Measurements from ENCODE around the gene FSD2.

FSD2 gene, protein sequence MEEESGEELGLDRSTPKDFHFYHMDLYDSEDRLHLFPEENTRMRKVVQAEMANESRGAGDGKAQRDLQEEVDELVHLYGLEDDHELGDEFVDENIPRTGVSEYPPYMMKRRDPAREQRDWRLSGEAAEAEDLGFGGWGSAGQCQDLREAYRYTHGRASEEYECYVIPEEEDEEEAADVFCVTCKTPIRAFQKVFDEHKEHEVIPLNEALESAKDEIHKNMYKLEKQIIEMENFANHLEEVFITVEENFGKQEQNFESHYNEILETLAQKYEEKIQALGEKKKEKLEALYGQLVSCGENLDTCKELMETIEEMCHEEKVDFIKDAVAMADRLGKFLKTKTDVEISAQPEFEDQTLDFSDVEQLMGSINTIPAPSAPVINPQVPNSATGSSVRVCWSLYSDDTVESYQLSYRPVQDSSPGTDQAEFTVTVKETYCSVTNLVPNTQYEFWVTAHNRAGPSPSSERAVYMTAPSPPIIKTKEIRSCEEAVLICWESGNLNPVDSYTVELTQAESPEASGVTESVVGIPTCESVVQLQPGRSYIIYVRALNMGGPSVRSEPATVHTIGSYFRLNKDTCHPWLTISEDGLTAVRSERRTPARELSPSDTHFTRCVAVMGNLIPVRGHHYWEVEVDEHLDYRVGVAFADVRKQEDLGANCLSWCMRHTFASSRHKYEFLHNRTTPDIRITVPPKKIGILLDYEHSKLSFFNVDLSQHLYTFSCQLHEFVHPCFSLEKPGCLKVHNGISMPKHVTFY

DNA sequence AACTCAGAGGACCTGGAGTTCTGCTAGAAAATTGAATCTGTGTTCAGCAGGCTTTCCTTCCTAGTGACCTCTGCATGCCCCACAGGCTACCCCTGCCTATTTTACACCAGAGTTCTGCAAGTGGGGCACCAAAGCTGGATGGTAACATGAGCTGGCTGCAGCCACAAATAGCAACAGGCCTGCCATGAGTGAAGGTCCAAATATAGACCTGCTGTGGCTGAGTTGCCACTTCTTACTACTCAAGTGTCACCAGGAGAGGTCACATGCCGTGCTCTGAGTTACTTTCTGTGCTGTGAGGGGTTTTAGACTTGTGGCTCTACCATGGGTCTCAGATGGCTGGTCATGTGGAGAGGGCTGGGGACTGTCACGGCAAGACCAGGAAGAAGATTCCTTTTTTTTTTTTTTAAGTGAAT lies at the start of gene FSD2:
Gene FSD2 (minus strand): TSS at position 76 of the 413 bp plus-strand sequence. CDS start 18,679 bp downstream, outside the sequence.
- DNase-seq (ENCODE audit: low read depth): no peak

DNA sequence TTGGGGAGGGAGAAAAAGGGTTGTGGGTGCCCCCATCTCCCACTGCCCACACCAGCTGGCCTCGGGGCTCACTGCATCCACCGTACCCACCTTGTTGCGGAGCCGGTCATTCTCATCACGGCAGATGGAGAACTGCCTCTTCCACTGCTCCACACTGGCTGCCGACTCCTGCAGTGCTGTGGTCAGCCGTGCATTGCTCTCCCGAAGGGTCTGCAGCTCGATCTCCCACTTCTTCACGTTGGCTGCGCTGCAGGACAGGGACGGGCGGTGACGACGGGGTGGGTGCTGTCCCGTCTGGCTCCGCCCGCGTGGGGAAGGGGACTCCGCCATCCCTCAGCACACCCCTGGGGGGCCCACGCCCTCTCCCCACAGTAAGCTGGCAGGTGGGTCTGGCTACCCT lies 48.7 kb upstream of the FSD2 start:
- DNase-seq (ENCODE audit: low read depth): no peak

DNA sequence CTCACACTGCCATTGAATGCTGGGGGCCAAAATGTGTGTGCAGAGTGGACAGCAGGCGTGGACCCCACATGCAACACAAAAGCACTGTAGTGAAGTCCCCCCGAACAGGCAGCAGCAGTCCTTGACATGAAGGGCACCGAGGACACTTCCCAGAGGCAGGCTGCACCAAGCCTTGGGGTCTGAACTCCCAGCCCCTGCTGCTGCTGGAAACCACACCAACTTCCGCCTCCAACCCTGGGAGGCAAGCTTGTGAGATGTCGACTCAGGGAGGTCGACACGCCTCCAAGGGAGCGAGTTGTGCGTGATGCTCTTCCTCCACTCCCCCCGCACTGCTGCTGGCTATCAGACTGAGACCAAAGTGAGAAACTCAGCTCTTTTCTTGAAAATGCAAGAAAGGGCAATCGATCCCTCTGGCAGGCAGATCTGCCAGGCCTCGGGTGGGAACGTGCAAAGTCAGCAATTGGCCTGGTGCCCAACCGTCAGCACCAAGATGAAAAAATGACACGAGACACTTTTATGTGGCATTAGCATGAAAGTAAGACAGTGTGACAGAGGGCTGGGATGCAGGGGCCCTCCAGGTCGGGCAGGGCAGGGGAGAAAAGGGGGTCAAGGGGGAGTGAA lies 47.2 kb upstream of the FSD2 start:
- no peak for DNase-seq (ENCODE audit: low read depth)

DNA sequence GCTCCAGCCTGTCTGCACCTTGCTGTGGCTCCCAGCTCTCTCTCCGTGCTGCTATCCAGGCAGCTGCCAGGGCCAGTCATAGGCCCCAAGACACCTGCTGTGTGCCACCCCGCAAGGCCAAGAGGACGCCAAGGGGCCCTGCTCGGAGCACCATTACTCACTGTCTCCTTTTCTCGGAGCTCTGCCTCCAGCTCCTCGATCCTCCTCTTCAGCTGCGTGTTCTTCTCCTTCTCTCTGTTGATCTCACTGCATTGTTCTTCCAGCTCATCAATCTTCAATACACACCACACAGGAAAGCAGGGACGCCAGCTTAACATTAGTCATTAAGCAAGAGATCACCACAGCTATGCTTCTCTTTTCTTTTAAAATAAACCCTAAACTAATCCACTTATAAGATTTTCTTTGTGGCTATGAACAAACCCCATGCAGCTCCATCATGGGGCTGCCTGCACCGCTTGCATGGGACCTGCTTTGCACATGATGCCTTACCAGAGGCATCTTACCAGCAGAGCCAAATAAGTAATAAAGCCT lies 46.2 kb upstream of the FSD2 start:
- DNase-seq (ENCODE audit: low read depth): no peak

DNA sequence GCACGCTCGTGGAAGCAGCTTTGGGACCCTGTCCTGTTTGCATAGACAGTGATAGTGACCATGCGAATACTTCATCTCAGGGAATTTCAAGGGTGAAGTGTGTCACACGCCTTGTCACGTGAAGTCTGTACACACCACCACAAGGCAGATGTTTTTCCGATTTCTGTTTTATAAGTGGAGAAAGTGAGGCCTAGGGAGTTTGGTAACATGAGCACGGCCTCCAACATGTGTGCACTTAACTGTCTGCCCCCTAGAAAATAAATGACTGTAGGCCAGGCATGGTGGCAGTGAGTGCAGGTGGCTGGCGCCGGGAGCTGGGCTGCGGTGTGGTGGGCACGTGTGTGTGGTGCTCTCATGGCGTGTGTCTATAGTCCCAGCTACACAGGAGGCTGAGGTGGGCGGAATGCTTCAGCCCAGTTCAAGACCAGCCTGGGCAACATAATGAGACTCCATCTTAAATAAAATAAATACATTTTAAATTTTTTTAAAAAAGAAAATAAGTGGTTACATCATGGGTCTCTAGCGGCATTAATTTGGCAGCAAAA lies 45.5 kb upstream of the FSD2 start:
- DNase-seq (ENCODE audit: low read depth): no peak

DNA sequence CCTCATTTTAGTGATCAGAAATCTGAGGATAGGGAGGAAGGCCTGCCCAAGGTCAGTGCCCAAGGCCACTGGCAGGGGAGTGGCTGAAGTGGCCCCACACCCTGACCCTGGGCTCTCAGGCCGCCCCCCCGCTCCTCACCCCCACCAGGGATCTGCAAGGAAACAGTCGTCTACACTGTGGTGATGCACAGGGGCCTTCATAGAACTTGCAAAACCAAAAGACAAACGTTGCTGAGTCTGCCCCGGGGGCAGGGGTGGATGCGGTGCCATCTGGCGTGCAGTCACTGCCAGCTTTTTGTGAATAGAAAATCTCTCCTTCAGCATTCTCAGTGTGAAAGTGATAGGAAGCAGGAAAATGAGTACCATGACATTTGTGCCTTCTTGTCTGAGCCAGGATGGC lies 44.9 kb upstream of the FSD2 start:
- no peak for DNase-seq (ENCODE audit: low read depth)

DNA sequence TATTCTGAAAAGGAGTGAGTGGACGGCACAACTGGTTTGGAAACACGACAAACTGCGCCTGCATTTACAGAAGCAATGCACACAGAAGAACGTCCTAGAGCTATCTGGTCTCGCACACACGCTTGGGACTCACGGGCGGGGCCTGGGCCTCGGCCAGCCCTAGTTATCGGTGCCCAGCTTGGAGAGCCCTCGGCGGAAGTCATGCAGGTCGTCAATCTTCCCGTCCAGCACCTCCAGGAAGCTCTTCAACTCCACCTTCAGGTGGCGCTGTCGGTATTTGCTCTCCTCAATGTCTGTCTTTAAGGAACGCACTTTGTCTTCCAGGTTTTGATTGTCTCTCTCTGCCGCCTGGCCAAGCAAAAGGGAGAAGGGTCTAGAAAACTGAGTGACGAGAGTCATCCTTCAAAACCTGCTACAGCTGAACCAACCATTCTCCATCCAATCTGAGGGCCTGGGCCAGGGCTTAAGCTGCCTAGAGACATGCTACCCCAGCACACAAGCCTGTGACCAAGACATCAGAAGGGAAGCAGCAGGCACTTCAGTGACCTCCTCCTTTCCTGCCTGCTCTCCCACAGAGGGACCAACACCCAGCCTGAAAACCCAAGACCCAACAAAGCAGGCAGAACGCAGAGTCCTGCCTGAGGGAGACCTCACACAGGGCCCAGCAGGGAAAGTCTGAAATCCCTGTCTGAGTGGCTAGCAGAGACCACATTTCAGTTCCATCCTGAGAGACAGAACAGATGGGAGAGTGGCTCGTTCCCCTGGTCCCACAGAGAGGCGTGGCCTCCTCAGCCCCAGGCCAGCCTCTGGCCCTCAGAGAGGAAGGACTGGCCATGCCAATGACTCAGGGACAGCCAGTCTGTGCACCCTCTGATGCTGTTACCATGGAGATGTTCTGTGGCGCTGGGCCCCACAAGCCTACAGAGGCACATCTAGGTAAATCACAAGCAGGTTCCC lies 44.0 kb upstream of the FSD2 start:
- no peak for DNase-seq (ENCODE audit: low read depth)

DNA sequence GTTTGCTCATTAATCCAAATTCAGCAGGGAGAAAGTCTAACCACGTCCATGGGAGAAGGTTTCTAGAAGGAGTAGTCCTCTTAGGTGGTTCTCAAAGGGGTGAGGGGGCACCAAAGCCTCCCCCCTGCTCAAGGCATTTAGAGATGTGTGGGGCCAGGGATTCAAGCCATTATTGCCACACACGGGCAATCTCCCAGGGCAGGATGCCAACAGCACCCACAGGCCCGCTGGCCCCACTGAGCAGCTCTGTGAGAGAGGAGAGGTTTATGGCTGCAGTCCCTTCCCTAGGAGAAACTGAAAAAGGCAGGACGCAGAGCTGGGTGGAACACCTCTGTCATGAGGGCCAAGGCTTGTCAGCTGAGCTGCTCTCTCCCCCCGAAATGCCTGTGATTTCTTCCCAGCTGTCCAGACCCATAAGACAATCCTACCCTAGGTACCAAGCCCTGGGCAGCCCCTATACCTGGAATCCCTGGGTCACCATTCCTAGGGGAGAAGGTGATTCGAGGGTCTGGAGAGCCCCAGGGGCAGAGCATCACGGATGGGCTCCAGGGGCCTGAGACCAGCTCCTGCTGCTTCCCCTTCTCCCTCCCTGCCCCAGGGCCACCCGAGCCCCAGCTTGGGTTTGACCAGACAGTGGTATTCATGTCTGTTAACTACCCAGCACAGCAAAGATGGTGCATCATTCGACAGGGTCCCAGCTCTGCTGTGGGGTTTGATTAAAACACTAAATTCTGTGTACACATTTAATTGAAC lies 42.5 kb upstream of the FSD2 start:
- DNase-seq (ENCODE audit: low read depth): no peak

DNA sequence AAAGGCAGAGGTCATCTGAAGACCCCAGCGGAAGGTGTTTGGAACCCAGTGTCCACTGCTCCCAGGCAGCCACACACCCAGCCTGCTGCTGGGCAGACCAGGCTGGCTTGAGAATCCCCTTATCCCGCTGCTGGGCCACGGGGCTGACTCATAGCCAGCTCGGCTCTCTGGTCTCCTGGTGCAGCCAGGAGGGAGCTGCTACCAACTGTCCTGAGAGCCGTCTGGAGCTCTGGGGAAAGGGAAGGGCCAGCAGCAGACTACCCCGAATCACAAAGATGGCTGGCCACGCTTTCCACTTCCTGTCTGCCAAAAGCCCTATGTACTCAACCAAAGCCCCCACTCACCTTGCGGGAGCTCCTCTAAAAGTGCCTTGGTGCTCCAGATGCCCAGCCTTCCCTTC lies 41.8 kb upstream of the FSD2 start:
- no peak for DNase-seq (ENCODE audit: low read depth)

DNA sequence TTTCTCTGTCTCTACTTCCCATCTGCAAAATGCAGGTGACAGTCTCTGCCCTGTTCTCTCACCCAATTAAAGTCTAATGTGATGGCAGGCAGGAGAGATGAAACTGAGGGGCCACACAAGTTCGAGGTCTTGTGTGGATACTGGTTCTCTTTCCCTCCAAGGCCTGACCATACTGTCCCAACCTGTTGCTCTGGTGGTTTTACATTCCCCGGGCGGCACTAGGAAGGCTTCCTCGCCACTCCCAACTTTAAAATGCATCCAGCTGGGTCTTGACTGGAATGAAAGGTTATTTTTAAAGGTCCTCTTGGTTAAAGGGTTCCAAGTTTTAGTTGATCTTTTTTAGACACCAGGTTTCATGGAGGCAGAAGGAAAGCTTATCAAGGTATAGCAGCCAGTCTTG lies 40.8 kb upstream of the FSD2 start:
- DNase-seq (ENCODE audit: low read depth): no peak

DNA sequence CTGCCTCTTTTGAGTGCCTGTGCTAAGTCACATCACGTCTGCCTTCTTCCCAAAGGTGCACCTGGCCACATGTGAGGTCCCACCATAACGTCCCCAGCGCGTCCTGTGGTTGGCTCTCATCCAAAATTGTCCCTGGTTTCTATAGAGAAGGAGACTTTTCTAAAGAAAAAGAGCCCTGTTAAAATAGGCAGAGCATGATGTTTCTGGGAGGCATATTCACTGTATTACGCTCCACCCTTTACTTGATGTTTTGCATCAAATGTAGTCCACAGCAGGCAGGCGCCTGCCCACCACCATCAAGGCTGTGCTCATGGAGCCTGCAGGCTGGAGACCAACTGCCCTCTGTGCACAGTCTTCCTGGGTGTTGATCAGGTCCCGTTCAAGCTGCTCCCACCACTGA lies 39.8 kb upstream of the FSD2 start:
- DNase-seq (ENCODE audit: low read depth): no peak

DNA sequence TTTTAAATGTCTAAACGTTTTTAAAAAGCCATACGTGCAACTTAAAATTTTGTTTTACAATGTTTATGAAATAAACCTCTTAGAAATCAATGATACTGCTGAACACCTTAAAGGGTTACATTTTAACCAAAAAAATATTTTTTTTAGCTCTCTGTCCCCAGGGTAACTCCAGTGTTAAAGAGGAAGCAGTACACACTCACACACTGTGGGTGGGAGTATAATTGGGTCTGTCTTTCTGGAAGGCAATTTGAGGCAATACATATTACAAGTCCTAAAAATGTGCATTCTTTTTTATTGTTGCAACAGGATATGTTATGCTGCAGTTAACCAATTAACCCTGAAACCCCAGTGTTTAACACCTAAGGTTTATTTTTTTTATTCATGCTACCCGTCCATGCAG lies 37.7 kb upstream of the FSD2 start:
- no peak for DNase-seq (ENCODE audit: low read depth)

DNA sequence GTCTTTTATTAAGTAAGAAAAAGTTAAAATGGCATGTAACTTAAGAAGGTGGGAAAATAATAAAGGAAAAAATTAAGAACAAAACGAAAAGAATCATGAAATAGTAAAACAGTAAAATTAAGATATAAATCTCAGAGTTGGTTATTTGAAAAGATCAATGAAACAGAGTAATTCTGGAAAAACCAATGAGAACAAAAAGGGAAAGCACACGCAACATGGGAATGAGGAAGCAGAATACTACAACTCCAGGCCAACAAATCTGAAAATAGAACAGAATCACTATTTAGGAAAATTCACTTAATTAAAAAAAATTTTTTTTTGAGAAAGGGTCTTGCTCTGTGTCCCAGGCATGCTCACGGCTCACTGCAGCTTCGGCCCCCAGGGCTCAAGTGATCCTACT lies 34.3 kb upstream of the FSD2 start:
- no peak for DNase-seq (ENCODE audit: low read depth)

DNA sequence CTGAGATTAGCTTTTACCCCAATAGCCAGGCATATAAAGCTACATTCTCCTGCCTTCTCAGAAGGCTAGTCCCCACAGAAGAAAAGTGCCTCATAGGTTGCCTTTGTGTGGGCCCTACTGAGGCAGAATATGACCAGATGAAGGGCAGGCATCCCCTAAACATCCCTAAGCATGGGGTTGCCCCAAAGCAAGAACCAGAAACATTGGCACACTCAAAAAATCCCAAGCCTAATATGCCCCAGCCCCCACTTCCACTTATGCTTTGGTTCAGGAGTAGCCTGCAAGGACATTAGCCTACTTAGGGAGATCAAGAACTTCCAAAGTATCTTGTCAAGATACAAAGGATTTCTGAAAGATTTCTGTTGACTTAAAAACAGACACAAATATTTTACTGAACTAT lies 33.3 kb upstream of the FSD2 start:
- DNase-seq (ENCODE audit: low read depth): no peak

DNA sequence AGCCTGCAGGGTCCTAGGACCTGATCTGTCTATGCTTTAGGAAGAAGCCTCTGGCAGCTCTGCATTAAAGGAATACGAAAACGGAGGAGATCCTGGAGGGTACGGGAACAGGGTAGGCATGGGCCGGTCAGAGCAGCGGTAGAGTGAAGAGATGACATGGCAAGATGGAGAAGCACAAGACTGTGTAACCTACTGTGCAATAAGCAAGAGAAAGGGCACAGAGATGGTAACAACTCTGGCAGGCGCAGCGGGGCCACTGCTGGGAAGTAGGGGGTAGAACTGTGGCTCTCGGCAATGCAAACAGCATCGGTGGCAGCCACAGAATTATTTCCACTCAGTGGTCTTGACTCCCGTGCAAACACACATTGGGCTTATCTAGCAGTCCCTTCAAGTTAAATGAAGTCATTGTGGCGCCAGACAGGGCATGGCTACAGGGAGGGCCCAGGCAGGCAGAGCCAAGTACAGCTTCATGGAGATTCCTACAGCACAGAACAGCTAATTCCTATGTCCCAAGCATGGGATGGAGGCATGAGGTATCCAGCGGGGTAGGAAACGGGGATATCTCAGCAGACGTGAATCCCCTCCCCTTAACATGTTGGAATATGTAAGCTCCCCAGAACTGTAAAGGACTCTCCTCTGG lies 32.3 kb upstream of the FSD2 start:
- DNase-seq (ENCODE audit: low read depth): no peak

DNA sequence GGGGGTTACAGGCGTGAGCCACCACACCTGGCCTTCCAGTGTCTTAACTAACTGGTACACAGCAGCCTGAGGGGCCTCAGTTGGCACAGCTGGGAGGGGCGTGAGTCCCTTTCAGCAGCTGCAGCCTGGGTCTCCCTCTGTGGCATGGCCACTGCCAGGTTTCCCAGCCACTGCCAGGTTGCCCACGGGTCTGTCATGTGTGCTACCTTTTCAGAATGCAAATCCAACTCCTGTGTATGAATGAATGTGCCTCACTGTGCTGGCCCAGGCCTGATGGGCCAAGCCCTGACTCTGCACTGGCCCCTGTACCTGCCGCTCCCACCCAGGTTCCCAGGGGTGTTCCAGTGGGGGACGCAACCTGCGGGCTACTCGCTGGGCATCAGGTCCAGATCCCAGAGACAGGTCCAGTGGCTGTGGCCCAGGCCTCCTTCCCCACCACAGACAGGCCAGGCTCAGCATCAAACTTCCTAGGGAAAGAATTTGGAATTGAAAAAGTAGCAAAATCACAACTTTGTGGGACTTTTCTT lies 29.6 kb upstream of the FSD2 start:
- DNase-seq (ENCODE audit: low read depth): no peak

DNA sequence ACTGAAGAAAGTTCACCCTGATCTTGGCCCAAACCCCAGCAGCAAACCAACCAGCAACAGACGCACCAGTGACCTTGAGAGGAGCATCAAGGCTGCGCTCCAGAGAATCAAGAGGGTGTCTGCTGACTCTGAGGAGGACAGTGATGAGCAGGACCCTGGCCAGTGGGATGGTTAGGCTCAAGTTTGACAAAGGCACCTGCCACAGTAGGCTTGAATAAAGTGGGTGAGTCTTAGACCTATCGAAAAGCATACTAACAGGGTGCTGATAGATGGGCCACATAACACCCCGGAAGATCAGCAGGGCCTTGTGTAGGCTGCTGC lies 27.5 kb upstream of the FSD2 start:
- no peak for DNase-seq (ENCODE audit: low read depth)

DNA sequence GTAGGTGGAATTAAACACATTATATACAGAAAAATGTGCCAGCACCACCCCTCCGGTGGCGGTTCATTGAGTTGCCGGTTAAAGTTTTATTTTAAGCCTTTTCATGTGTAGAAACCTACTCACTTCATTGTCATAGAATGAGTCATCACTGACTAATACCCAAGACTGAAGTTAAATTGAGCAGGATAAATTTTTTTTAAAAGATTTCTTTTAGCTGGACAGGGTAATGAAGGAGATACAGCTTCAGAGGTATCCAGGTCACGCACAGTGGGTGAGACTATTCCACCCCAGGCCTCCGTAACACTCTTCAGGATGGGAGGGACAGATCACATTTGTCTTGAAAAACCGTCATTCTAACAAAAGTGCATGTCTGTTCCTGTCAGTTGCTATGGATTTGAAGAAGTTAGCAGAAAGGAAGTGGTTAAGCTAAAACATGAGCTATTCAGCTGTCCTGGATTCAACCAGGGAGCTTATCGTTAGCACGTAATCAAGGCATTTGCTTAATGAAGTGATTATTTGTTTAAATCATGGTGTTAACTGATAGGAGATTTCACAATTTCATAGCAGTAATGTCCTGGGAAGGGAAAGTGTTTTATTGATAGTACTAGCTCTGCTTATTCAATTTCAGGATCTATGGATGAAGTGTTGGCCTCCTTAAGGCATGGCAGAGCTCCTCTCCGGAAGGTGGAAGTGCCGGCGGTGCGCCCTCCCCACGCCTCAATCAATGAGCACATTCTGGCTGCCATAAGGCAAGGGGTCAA lies 26.9 kb upstream of the FSD2 start:
- DNase-seq (ENCODE audit: low read depth): no peak

DNA sequence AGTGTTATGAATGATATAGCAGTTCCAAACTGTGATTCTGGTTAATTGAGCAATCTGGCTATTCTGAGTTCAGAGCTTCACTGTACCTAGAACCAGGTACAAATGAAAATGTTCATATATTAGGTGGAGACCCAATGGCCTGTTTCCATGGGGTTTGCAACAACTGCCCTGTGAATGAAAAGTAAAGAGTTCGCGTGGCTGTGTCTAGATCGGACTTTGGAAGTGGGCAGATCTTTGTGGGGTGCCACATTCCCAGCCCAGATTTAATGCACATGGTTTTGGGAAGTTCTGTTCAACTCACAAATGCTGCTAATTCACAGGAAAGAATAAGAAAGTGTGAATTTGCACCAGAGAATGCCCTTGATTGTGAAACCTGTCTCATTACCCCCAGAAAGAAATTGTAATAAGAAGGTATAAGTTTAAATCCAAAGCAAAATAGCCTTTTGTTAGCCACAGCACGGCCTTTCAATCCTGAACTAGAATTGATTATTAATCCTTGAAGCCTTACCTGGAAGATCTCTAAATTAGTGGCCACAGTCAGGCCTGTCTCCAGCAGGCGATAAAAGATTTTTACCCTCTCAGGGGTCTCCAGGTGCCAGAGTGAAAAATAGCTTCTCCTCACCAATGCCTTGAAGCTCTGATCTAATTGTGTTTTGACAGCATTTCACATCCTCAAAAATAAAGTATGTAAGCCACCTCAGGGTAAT lies 26.2 kb upstream of the FSD2 start:
- DNase-seq (ENCODE audit: low read depth): no peak

Data from stimulated activated CD8-positive, alpha-beta memory T cell treated with anti-CD3 and anti-CD28 coated beads, Interleukin-15, amount 100 ng/mL, for 1 hour (primary cell).